Measurements from ENCODE around the gene ASL. TPM values are rescaled to one million over a fixed set of nuclear protein-coding genes. Genes with fewer than 3 reads are reported as not detected.

ASL gene
- total and polyA plus RNA-seq, 2 donors: 7.3 to 24.6 TPM

Other genes starting within 250 kb of the ASL start
- 6.0 TPM for gene VKORC1L1, start 202.7 kb upstream of the ASL start, total RNA-seq
- gene VKORC1L1, start 202.7 kb upstream of the ASL start, polyA plus RNA-seq: 8.5 TPM
- gene GUSB, start 93.6 kb upstream of the ASL start, total RNA-seq: 20.6 TPM
- 56.4 TPM for gene GUSB, start 93.6 kb upstream of the ASL start, polyA plus RNA-seq
- gene CRCP, start 39.0 kb downstream of the ASL start, total RNA-seq: 18.8 TPM
- 23.6 TPM for gene CRCP, start 39.0 kb downstream of the ASL start, polyA plus RNA-seq
- gene TPST1, start 129.5 kb downstream of the ASL start, total RNA-seq: 5.8 TPM
- gene TPST1, start 129.5 kb downstream of the ASL start, polyA plus RNA-seq: 4.7 TPM

All from thymus (tissue), 2 donors.